ENCODE measurements around the gene IKZF1.

- TF ChIP-seq CTCF (IDR thresholded peaks at IDR 0.05) (no peak), MAFK (IDR thresholded peaks at IDR 0.05; ENCODE audit: partially characterized antibody) (no peak), ELK1 (IDR thresholded peaks at IDR 0.05; ENCODE audit: low read depth, low read length) (no peak), FOSB (CRISPR knock-in tag; IDR thresholded peaks at IDR 0.05) (no peak), CEBPB (IDR thresholded peaks at IDR 0.05) (no peak), EP300 (IDR thresholded peaks at IDR 0.05) (no peak), CHD2 (IDR thresholded peaks at IDR 0.05; ENCODE audit: low read length, partially characterized antibody) (no peak), RNF2 (IDR thresholded peaks at IDR 0.05; ENCODE audit: borderline replicate concordance, low read depth) (no peak), CBX2 (IDR thresholded peaks at IDR 0.05; ENCODE audit: borderline replicate concordance, low read depth) (no peak), USF2 (IDR thresholded peaks at IDR 0.05) (no peak), SMC3 (IDR thresholded peaks at IDR 0.05) (no peak)
Measured at GRCh38 chr7:50371551-50372021, 67.1 kb downstream of the IKZF1 start.
